Measurements from ENCODE around the gene LRRC37A3.

DNA sequence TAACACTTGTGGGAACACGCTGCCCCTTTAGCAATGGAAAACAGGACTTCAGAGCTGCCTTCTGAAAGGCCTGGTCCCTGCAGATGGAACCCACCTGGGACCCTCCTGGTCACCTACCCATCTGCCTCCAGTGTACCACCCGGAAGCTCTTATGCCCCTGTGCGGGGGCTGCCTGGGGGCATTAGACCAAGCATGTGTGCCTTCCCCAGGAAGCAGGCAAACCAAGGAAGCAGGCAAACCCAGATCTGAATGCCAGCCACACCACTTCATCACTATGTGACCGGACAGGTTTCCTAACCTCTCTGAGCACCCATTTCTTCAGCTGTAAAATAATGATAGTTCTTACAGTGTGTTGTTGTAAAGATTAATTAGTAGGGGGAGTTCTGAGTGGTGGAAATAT is 20.8 kb upstream of the LRRC37A3 start:
- TF ChIP-seq ZNF274 (IDR thresholded peaks at IDR 0.05; ENCODE audit: low read depth, low read length) (no peak), YY1 (IDR thresholded peaks at IDR 0.05; ENCODE audit: insufficient read depth, insufficient read length) (no peak)
